SK-N-SH treated with all-trans-retinoic acid at 6 μM for 48 hours (cell line): ENCODE data around the gene CEBPA.

Source experiments
- ATAC-seq: fragments of 200-7000 bp; cut with Tn5 transposase; 3 replicates; pipeline ENCODE4 v1.9.1; 2020; ENCODE audit warnings: mild to moderate bottlenecking, moderate library complexity
- ARNTL ChIP-seq: fragments of 450-650 bp; formaldehyde crosslinking; IDR thresholded peaks from 2 replicates; pipeline ENCODE4 v1.5.0; 2020; ENCODE audit warnings: low read depth, mild to moderate bottlenecking, moderate library complexity, borderline replicate concordance
- BACH2 ChIP-seq: fragments of 250-450 bp; sonication (Bioruptor Pico); IDR thresholded peaks from 2 replicates; pipeline ENCODE4 v1.9.0; 2021; ENCODE audit warnings: mild to moderate bottlenecking, borderline replicate concordance
- CSDC2 ChIP-seq: fragments of 250-450 bp; sonication (Bioruptor Pico); IDR thresholded peaks from 2 replicates; pipeline ENCODE4 v1.5.0; 2020; ENCODE audit warnings: mild to moderate bottlenecking, moderate library complexity
- CSRNP3 ChIP-seq: fragments of 250-450 bp; sonication (Bioruptor Pico); IDR thresholded peaks from 2 replicates; pipeline ENCODE4 v1.5.1; 2021; ENCODE audit warnings: mild to moderate bottlenecking, moderate library complexity
- ESRRG ChIP-seq: fragments of 250-450 bp; sonication (Bioruptor Pico); IDR thresholded peaks from 2 replicates; pipeline ENCODE4 v1.6.1; 2021; ENCODE audit warnings: mild to moderate bottlenecking
- ISL1 ChIP-seq: fragments of 250-450 bp; sonication (Bioruptor Pico); IDR thresholded peaks from 2 replicates; pipeline ENCODE4 v2.1.2; 2022; ENCODE audit warnings: mild to moderate bottlenecking, moderate library complexity
- OSR1 ChIP-seq: fragments of 250-450 bp; sonication (Bioruptor Pico); IDR thresholded peaks from 2 replicates; pipeline ENCODE4 v1.8.0; 2022; ENCODE audit warnings: moderate library complexity, mild to moderate bottlenecking, inconsistent platforms
- PPARA ChIP-seq: fragments of 250-450 bp; sonication (Bioruptor Pico); IDR thresholded peaks from 2 replicates; pipeline ENCODE4 v1.5.0; 2020; ENCODE audit warnings: mild to moderate bottlenecking, borderline replicate concordance
- RARB ChIP-seq: fragments of 250-450 bp; sonication (Bioruptor Pico); IDR thresholded peaks from 2 replicates; pipeline ENCODE4 v1.8.0; 2021; ENCODE audit warnings: mild to moderate bottlenecking, moderate library complexity
- SNAI2 ChIP-seq: fragments of 250-450 bp; sonication (Bioruptor Pico); IDR thresholded peaks from 2 replicates; pipeline ENCODE4 v1.5.0; 2020; ENCODE audit warnings: mild to moderate bottlenecking, moderate library complexity
- TCF4 ChIP-seq: fragments of 250-450 bp; sonication (Bioruptor Pico); IDR thresholded peaks from 2 replicates; pipeline ENCODE4 v1.8.0; 2021; ENCODE audit warnings: mild to moderate bottlenecking, moderate library complexity, borderline replicate concordance
- ZC3H10 ChIP-seq: fragments of 250-450 bp; sonication (Bioruptor Pico); IDR thresholded peaks from 2 replicates; pipeline ENCODE4 v1.5.1; 2021; ENCODE audit warnings: mild to moderate bottlenecking, moderate library complexity
- ZNF565 ChIP-seq: fragments of 450-650 bp; formaldehyde crosslinking; conservative IDR thresholded peaks from 2 replicates; pipeline ENCODE4 v1.5.0; 2020; ENCODE audit warnings: low read depth, mild to moderate bottlenecking, moderate library complexity
- ZNF70 ChIP-seq: fragments of 450-650 bp; formaldehyde crosslinking; IDR thresholded peaks from 2 replicates; pipeline ENCODE4 v1.5.0; 2020; ENCODE audit warnings: mild to moderate bottlenecking, moderate library complexity
- TF ChIP-seq, protein P1 (sequence below): fragments of 250-450 bp; sonication (Bioruptor Pico); IDR thresholded peaks from 2 replicates; pipeline ENCODE4 v1.5.0; 2020; ENCODE audit warnings: mild to moderate bottlenecking, moderate library complexity
- TF ChIP-seq, protein P2 (sequence below): fragments of 250-450 bp; sonication (Bioruptor Pico); IDR thresholded peaks from 2 replicates; pipeline ENCODE4 v1.8.0; 2020; ENCODE audit warnings: mild to moderate bottlenecking, moderate library complexity, borderline replicate concordance
- TF ChIP-seq, protein P3 (sequence below): fragments of 250-450 bp; sonication (Bioruptor Pico); IDR thresholded peaks from 2 replicates; pipeline ENCODE4 v1.5.1; 2020; ENCODE audit warnings: low read depth, mild to moderate bottlenecking, moderate library complexity
- TF ChIP-seq, protein P4 (sequence below): fragments of 250-450 bp; sonication (Bioruptor Pico); IDR thresholded peaks from 2 replicates; pipeline ENCODE4 v1.8.0; 2021; ENCODE audit warnings: low read depth, mild to moderate bottlenecking, moderate library complexity, borderline replicate concordance

The CEBPA gene

GRCh38 chr19:33347300-33347699 is 45.0 kb upstream of the CEBPA start:
- no peak for ATAC-seq
- TF ChIP-seq, protein P1, sequence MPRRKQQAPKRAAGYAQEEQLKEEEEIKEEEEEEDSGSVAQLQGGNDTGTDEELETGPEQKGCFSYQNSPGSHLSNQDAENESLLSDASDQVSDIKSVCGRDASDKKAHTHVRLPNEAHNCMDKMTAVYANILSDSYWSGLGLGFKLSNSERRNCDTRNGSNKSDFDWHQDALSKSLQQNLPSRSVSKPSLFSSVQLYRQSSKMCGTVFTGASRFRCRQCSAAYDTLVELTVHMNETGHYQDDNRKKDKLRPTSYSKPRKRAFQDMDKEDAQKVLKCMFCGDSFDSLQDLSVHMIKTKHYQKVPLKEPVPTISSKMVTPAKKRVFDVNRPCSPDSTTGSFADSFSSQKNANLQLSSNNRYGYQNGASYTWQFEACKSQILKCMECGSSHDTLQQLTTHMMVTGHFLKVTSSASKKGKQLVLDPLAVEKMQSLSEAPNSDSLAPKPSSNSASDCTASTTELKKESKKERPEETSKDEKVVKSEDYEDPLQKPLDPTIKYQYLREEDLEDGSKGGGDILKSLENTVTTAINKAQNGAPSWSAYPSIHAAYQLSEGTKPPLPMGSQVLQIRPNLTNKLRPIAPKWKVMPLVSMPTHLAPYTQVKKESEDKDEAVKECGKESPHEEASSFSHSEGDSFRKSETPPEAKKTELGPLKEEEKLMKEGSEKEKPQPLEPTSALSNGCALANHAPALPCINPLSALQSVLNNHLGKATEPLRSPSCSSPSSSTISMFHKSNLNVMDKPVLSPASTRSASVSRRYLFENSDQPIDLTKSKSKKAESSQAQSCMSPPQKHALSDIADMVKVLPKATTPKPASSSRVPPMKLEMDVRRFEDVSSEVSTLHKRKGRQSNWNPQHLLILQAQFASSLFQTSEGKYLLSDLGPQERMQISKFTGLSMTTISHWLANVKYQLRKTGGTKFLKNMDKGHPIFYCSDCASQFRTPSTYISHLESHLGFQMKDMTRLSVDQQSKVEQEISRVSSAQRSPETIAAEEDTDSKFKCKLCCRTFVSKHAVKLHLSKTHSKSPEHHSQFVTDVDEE (CRISPR knock-in tag) = no peak
- no peak for TF ChIP-seq ARNTL (CRISPR knock-in tag)
- TF ChIP-seq ESRRG (CRISPR knock-in tag) = no peak
- no peak for TF ChIP-seq RARB (CRISPR knock-in tag)
- TF ChIP-seq, protein P2, sequence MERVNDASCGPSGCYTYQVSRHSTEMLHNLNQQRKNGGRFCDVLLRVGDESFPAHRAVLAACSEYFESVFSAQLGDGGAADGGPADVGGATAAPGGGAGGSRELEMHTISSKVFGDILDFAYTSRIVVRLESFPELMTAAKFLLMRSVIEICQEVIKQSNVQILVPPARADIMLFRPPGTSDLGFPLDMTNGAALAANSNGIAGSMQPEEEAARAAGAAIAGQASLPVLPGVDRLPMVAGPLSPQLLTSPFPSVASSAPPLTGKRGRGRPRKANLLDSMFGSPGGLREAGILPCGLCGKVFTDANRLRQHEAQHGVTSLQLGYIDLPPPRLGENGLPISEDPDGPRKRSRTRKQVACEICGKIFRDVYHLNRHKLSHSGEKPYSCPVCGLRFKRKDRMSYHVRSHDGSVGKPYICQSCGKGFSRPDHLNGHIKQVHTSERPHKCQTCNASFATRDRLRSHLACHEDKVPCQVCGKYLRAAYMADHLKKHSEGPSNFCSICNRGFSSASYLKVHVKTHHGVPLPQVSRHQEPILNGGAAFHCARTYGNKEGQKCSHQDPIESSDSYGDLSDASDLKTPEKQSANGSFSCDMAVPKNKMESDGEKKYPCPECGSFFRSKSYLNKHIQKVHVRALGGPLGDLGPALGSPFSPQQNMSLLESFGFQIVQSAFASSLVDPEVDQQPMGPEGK (CRISPR knock-in tag) = no peak
- no peak for TF ChIP-seq ZNF565 (CRISPR knock-in tag)
- TF ChIP-seq, all 23 proteins: peak for 0

DNA sequence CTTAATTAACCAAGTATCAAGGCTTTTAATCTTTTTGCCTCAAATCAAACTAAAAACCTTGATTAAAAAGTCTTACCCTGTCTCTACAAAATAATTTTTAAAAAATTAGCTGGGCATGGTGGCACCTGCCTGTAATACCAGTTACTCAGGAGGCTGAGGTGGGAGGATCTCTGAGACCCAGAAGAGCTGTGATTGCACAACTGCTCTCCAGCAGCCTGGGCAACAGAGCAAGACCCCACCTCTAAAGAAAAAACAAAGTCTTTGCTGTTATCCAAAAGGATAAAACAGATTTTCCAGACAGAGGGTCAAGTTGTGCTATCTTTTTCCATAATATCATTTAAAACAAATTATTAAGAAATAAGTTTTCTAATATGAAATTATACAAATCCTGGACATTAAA is 44.3 kb upstream of the CEBPA start:
- ATAC-seq = no peak
- no peak for TF ChIP-seq CSRNP3
- TF ChIP-seq ZC3H10 = no peak
- TF ChIP-seq, protein P3, sequence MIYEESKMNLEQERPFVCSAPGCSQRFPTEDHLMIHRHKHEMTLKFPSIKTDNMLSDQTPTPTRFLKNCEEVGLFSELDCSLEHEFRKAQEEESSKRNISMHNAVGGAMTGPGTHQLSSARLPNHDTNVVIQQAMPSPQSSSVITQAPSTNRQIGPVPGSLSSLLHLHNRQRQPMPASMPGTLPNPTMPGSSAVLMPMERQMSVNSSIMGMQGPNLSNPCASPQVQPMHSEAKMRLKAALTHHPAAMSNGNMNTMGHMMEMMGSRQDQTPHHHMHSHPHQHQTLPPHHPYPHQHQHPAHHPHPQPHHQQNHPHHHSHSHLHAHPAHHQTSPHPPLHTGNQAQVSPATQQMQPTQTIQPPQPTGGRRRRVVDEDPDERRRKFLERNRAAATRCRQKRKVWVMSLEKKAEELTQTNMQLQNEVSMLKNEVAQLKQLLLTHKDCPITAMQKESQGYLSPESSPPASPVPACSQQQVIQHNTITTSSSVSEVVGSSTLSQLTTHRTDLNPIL = no peak
- no peak for TF ChIP-seq ESRRG (CRISPR knock-in tag)
- TF ChIP-seq, protein P4, sequence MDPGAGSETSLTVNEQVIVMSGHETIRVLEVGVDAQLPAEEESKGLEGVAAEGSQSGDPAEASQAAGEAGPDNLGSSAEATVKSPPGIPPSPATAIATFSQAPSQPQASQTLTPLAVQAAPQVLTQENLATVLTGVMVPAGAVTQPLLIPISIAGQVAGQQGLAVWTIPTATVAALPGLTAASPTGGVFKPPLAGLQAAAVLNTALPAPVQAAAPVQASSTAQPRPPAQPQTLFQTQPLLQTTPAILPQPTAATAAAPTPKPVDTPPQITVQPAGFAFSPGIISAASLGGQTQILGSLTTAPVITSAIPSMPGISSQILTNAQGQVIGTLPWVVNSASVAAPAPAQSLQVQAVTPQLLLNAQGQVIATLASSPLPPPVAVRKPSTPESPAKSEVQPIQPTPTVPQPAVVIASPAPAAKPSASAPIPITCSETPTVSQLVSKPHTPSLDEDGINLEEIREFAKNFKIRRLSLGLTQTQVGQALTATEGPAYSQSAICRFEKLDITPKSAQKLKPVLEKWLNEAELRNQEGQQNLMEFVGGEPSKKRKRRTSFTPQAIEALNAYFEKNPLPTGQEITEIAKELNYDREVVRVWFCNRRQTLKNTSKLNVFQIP (CRISPR knock-in tag) = no peak
- TF ChIP-seq BACH2 (CRISPR knock-in tag) = no peak
- TF ChIP-seq PPARA (CRISPR knock-in tag) = no peak
- no peak for TF ChIP-seq CSDC2 (CRISPR knock-in tag)
- TF ChIP-seq, protein P2 (CRISPR knock-in tag) = no peak
- no peak for TF ChIP-seq OSR1 (CRISPR knock-in tag)
- TF ChIP-seq TCF4 (CRISPR knock-in tag) = no peak
- TF ChIP-seq SNAI2 (CRISPR knock-in tag) = no peak
- TF ChIP-seq ZNF70 = no peak

DNA sequence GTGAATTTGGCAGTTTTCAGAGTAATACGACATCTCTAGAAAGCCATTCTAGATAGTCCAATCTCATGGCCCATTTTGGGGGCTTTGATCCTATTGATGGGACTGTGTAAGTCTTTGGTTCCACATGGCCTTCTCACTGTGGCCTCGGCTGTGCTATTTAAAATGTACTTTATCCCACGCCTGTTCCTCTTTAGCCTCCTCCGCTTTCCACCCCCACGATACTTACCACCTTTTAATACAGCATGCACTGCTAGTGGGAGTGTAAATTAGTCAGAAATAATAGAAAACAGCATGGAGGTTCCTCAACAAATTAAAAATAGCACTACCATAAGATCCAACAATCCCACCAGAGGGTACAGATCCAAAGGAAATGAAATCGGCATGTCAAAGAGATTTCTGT is 42.8 kb upstream of the CEBPA start:
- ATAC-seq = no peak
- no peak for TF ChIP-seq ISL1 (CRISPR knock-in tag)
- TF ChIP-seq, protein P3 = no peak
- TF ChIP-seq CSRNP3 = no peak
- TF ChIP-seq, protein P2 (CRISPR knock-in tag) = no peak
- TF ChIP-seq PPARA (CRISPR knock-in tag) = no peak
- TF ChIP-seq RARB (CRISPR knock-in tag) = no peak
